Measurements from ENCODE around the gene ATAT1. TPM values are rescaled to one million over a fixed set of nuclear protein-coding genes. Genes with fewer than 3 reads are reported as not detected.

The ATAT1 gene
- total and polyA plus RNA-seq, 2 of the 13 experiments (the other 11 are each of a cell fraction or from before 2014, with no cell fraction given): 9.2 to 23.6 TPM

- TF ChIP-seq ATF7-NPFF (CRISPR knock-in tag; IDR thresholded peaks at IDR 0.05; ENCODE audit: low read depth) (peak; percentile 68; the same call in 1 of the 2 replicates), E2F5 (CRISPR knock-in tag; conservative IDR thresholded peaks at IDR 0.05) (no peak), ZNF549 (CRISPR knock-in tag; IDR thresholded peaks at IDR 0.05) (no peak), CREB3 (CRISPR knock-in tag; IDR thresholded peaks at IDR 0.05) (peak; percentile 35; the same call in 1 of the 2 replicates), FOXP1 (IDR thresholded peaks at IDR 0.05) (no peak), FOXP1 (CRISPR knock-in tag; IDR thresholded peaks at IDR 0.05) (no peak), ZNF576 (CRISPR knock-in tag; IDR thresholded peaks at IDR 0.05) (no peak), ZNF766 (CRISPR knock-in tag; IDR thresholded peaks at IDR 0.05; ENCODE audit: borderline replicate concordance) (peak; percentile 79; the same call in 1 of the 2 replicates), MTF2 (CRISPR knock-in tag; IDR thresholded peaks at IDR 0.05; ENCODE audit: borderline replicate concordance) (no peak; the same call in 1 of the 2 replicates), ZFP82 (CRISPR knock-in tag; IDR thresholded peaks at IDR 0.05; ENCODE audit: borderline replicate concordance) (peak; percentile 72; the same call in 1 of the 2 replicates), ZNF512B (CRISPR knock-in tag; IDR thresholded peaks at IDR 0.05; ENCODE audit: borderline replicate concordance) (no peak; the same call in 1 of the 2 replicates), RFX5 (IDR thresholded peaks at IDR 0.05; ENCODE audit: low read depth, low read length) (peak; percentile 55; the same call in 1 of the 2 replicates), ESRRA (CRISPR knock-in tag; IDR thresholded peaks at IDR 0.05; ENCODE audit: low read depth) (peak; percentile 48; the same call in 1 of the 2 replicates), ZNF749 (CRISPR knock-in tag; IDR thresholded peaks at IDR 0.05; ENCODE audit: borderline replicate concordance) (peak; percentile 27; the same call in 1 of the 2 replicates), FOXM1 (CRISPR knock-in tag; IDR thresholded peaks at IDR 0.05) (no peak), ZNF235 (CRISPR knock-in tag; IDR thresholded peaks at IDR 0.05; ENCODE audit: borderline replicate concordance) (0 out of 2 replicates have a peak, but pooled peaks have one; percentile 49), RAD21 (CRISPR knock-in tag; IDR thresholded peaks at IDR 0.05) (peak; percentile 74), HES4 (CRISPR knock-in tag; IDR thresholded peaks at IDR 0.05; ENCODE audit: borderline replicate concordance) (peak; percentile 67; the same call in 1 of the 2 replicates), HOXD1 (CRISPR knock-in tag; IDR thresholded peaks at IDR 0.05) (no peak; the same call in 1 of the 2 replicates), MZF1 (CRISPR knock-in tag; IDR thresholded peaks at IDR 0.05; ENCODE audit: borderline replicate concordance) (peak; percentile 88; the same call in 1 of the 2 replicates), CSRNP2 (CRISPR knock-in tag; conservative IDR thresholded peaks at IDR 0.05; ENCODE audit: low read depth) (no peak), KLF12 (CRISPR knock-in tag; IDR thresholded peaks at IDR 0.05; ENCODE audit: borderline replicate concordance) (peak; percentile 86; the same call in 1 of the 2 replicates), TRIM24 (CRISPR knock-in tag; IDR thresholded peaks at IDR 0.05) (no peak; the same call in 1 of the 2 replicates)
Measured at GRCh38 chr6:30626484-30627366, at the start of gene ATAT1 (continued).
